Choroid plexus epithelial cell (primary cell): Measurements from ENCODE around the gene DVL3.
A peak's percentile ranks its signal among the peaks of the same experiment; 100 is the strongest.

ENCODE experiments used
- DNase-seq: peaks from one replicate; pipeline ENCODE4 v3.0.0-alpha.2; 2010; ENCODE audit warnings: low read depth
- H3K4me3 ChIP-seq: 2 replicates; pipeline ENCODE4 v1.5.1; 2011; ENCODE audit warnings: low read depth, mild to moderate bottlenecking, control low read depth, low read length, moderate library complexity
- CTCF ChIP-seq: conservative IDR thresholded peaks from 2 replicates; pipeline ENCODE4 v1.5.1; 2011; ENCODE audit warnings: low read depth, mild to moderate bottlenecking, control low read depth, inconsistent platforms, low read length, moderate library complexity

Gene DVL3

GRCh38 chr3:184181596-184181995 lies 26.4 kb downstream of the DVL3 start:
- H3K4me3 ChIP-seq = no peak overlapping the region
- no peak for TF ChIP-seq CTCF
- DNase-seq = no peak

- no peak for TF ChIP-seq CTCF
- DNase-seq = no peak
Observed at GRCh38 chr3:184183679-184184078, 28.5 kb downstream of the DVL3 start.

GRCh38 chr3:184184546-184185230 lies 29.5 kb downstream of the DVL3 start:
- no peak overlapping the region for H3K4me3 ChIP-seq
- TF ChIP-seq CTCF = no peak
- DNase-seq = no peak

More at GRCh38 chr3:184183679-184184078, 28.5 kb downstream of the DVL3 start:
- no peak overlapping the region for H3K4me3 ChIP-seq

- DNase-seq = peak; percentile 99
- no peak for TF ChIP-seq CTCF
- H3K4me3 ChIP-seq = peak overlapping the region; percentile 97
Observed at GRCh38 chr3:184185461-184186183, 30.4 kb downstream of the DVL3 start.

- peak within 1 kb of the TSS; percentile 97 for H3K4me3 ChIP-seq
- DNase-seq = peak; percentile 49
- TF ChIP-seq CTCF = no peak
Observed at GRCh38 chr3:184186184-184186901, 31.2 kb downstream of the DVL3 start, which contains the start of gene ABCF3. ABCF3 (plus strand) TSS chr3:184186199; CDS start chr3:184186208, 9 bp downstream.

- peak overlapping the region; percentile 97 for H3K4me3 ChIP-seq
- no peak for TF ChIP-seq CTCF
- DNase-seq = no peak
Observed at GRCh38 chr3:184186902-184187207, 31.7 kb downstream of the DVL3 start.
